Ovary (tissue), 9 donors: Measurements from ENCODE around the gene ATXN10. TPM values are rescaled to one million over a fixed set of nuclear protein-coding genes. Genes with fewer than 3 reads are reported as not detected.

ENCODE experiments used
- DNase-seq, 5 donors: peaks; one replicate each; pipeline ENCODE4 v3.0.0-alpha.2; 2019 to 2020
- H3K27ac ChIP-seq, 2 donors: fragments of 200-600 bp; one replicate each; pipeline versions ENCODE4 v1.5.1 to v1.8.0; 2019 to 2022
- H3K27me3 ChIP-seq: fragments of 200-600 bp; one replicate; pipeline ENCODE4 v1.8.0; 2022
- H3K36me3 ChIP-seq: fragments of 200-600 bp; sonication (generic); one replicate; pipeline ENCODE4 v1.5.1; 2019
- H3K4me1 ChIP-seq: one replicate; pipeline ENCODE4 v1.8.1; 2013; ENCODE audit warnings: mild to moderate bottlenecking, moderate library complexity; ENCODE audit not compliant: insufficient read depth
- H3K4me3 ChIP-seq: fragments of 200-600 bp; sonication (generic); one replicate; pipeline ENCODE4 v1.5.1; 2017
- H3K9me3 ChIP-seq, 2 donors: fragments of 200-600 bp in 1 of 2; sonication (generic) in 1 of 2; one replicate each; pipeline versions ENCODE4 v1.5.1 to v1.8.1; 2013 to 2019; ENCODE audit warnings: mild to moderate bottlenecking in 1 of 2, moderate library complexity in 1 of 2
- CTCF ChIP-seq, 3 donors: fragments of 450-650 bp in 2 of 3; fragments of 200-600 bp in 1 of 3; IDR thresholded peaks; one replicate each; pipeline versions ENCODE4 v1.5.1 to v1.8.0; 2016 to 2022; ENCODE audit warnings: antibody characterized with exemption in 3 of 3, mild to moderate bottlenecking in 1 of 3
- EP300 ChIP-seq: sonication (generic); formaldehyde crosslinking; IDR thresholded peaks from one replicate; pipeline ENCODE4 v1.6.1; 2017; ENCODE audit warnings: antibody characterized with exemption
- POLR2A ChIP-seq: fragments of 450-650 bp; IDR thresholded peaks from one replicate; pipeline ENCODE4 v1.6.1; 2017; ENCODE audit warnings: antibody characterized with exemption, mild to moderate bottlenecking, moderate library complexity
- WGBS, 3 donors: extraction: QIAGEN DNeasy Blood & Tissue Kit in 1 of 3; methylation state at CpG; one replicate each; pipeline versions ENCODE4 v1.1.5 to v1.1.7; 2013 to 2017; 5-methylcytosine and 5-hydroxymethylcytosine counted together
- intact Hi-C, 4 donors: fragments of 100-400 bp; cut with DNase I; formaldehyde crosslinking; loops; one replicate each; pipeline versions ENCODE4 v1.11.0 to v1.15.1; 2022 to 2023
- polyA plus RNA-seq, 2 donors: library from polyadenylated mRNA; stranded (reverse); fragments of 200-250 nt in 1 of 2; fragments of 350-450 nt in 1 of 2; fragmentation: Illumina TruSeq in 1 of 2; extraction: RNeasy Lipid Tissue Mini Kit (QIAGEN cat#74804) in 1 of 2; gene quantifications; one replicate each; pipeline ENCODE4 v1.2.3, GENCODE V29; 2013 to 2014
- total RNA-seq, 7 donors: library from RNA; depleted of rRNA in 2 of 7; stranded (reverse); fragments of >200 nt in 2 of 7; fragmentation: NEBNext Ultra II Directional in 3 of 7; extraction: Animal tissue kit (Norgen Biotek cat#: 25700) in 3 of 7; gene quantifications; one replicate each; pipeline versions ENCODE4 v1.1.0 to v1.2.4, GENCODE V29; 2016 to 2023
- donor health status: DM: no; HTN: no; CAD: no; lungs with moderate emphysema.
- donor health status: DM: no; HTN: no; CAD: no.
- donor health status: Bipolar disorder and iron deficiency.
- donor health status: DM: yes; HTN: yes; CAD: no.
- donor health status: DM: no; HTN: no; CAD: no.
- donor health status: DM: yes; HTN: yes; CAD: no.

ATXN10 gene
- total and polyA plus RNA-seq, 9 donors = 77.4 to 241 (median 175) TPM

- H3K27ac ChIP-seq = no peak overlapping the region
- no peaks in the 10 kb centered on the region for H3K27me3 ChIP-seq
- no peak for TF ChIP-seq POLR2A
- no peak for TF ChIP-seq CTCF (IDR thresholded peaks at IDR 0.05)
- no peak for TF ChIP-seq EP300
- H3K9me3 ChIP-seq = no peaks in the 10 kb centered on the region
- WGBS, 3 donors = 94 to 97% (median 95%) methylated on average over 7 of the region's 7 CpGs
- intact Hi-C loops = no loop called here
- DNase-seq = no peak
- peaks cover 11% of the 10 kb centered on the region for H3K4me1 ChIP-seq
- no peaks in the 10 kb centered on the region for H3K36me3 ChIP-seq
- H3K4me3 ChIP-seq = no peak overlapping the region
Measured at GRCh38 chr22:45870011-45870410, 198.4 kb downstream of the ATXN10 start.

DNA sequence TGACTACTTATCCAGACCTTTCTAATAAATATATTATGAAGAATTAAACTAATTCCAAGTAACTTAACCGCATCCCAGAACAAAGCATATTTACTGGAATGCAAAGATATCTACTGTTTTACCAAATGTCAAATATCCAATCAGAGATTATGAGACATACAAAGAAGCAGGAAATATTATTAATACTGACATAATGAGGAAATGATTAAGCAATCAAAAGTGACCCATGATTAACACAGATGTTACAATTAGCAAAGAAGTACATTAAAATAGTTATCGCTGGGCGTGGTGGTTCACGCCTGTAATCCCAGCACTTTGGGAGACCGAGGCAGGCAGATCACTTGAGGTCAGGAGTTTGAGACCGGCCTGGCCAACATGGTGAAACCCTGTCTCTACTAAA, 200.1 kb downstream of the ATXN10 start:
- DNase-seq = no peak
- Histone ChIP-seq H3K9me3 (no peaks in the 10 kb centered on the region), H3K4me1 (peaks cover 5% of the 10 kb centered on the region), H3K36me3 (no peaks in the 10 kb centered on the region), H3K4me3 (no peak overlapping the region), H3K27me3 (no peaks in the 10 kb centered on the region), H3K27ac (no peak overlapping the region)
- WGBS, 3 donors = 96 to 98% (median 97%) methylated on average over 6 of the region's 6 CpGs
- no peak for TF ChIP-seq EP300
- no peak for TF ChIP-seq CTCF (IDR thresholded peaks at IDR 0.05)
- TF ChIP-seq POLR2A = no peak
- intact Hi-C loops = no loop called here

DNA sequence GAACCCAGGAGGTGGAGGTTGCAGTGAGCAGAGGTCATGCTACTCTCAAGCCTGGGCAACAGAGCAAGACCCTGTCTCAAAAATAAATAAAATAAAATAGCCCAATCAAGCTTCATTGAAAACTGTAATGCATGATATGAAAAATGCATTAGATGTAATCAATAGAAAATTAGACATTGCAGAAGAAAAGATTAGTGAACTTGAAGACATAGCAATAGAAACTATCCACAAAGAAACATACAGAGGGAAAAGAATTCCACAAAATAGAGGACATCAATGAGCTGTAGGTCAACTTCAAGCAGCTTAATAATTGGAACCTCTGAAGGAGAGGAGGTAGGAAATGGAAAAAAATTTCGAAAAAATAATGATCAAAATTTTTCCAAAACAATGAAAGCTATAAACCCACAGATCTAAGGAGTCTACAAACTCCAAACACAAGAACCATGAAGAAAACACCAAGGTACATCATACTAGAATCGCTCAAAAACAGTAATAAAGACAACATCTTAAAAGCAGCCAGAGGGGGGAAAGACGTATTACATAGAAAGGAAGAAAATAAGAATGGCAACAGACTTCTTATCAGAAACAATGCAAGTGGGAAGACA, 201.1 kb downstream of the ATXN10 start:
- DNase-seq = no peak
- H3K9me3 ChIP-seq = no peaks in the 10 kb centered on the region
- 94 to 99% (median 98%) methylated on average over 3 of the region's 3 CpGs for WGBS, 3 donors
- TF ChIP-seq POLR2A (no peak), EP300 (no peak), CTCF (IDR thresholded peaks at IDR 0.05) (no peak)
- intact Hi-C loops = no loop called here
- no peak overlapping the region for H3K4me3 ChIP-seq
- no peak overlapping the region for H3K27ac ChIP-seq
- H3K27me3 ChIP-seq = no peaks in the 10 kb centered on the region
- no peaks in the 10 kb centered on the region for H3K36me3 ChIP-seq
- H3K4me1 ChIP-seq = no peaks in the 10 kb centered on the region

GRCh38 chr22:45876136-45877035, 204.8 kb downstream of the ATXN10 start:
- no peak overlapping the region for H3K4me3 ChIP-seq
- no peaks in the 10 kb centered on the region for H3K9me3 ChIP-seq
- no peak for TF ChIP-seq POLR2A
- no peak for TF ChIP-seq CTCF (IDR thresholded peaks at IDR 0.05)
- TF ChIP-seq EP300 = no peak
- H3K27me3 ChIP-seq = no peaks in the 10 kb centered on the region
- peak in 3 of 5 donors; percentile 7 to 31 (median 13) for DNase-seq
- 90 to 94% (median 90%) methylated on average over 25 to 26 of the region's 26 CpGs for WGBS, 3 donors
- no peaks in the 10 kb centered on the region for H3K4me1 ChIP-seq
- intact Hi-C loops = no loop called here
- H3K36me3 ChIP-seq = no peaks in the 10 kb centered on the region
- no peak overlapping the region for H3K27ac ChIP-seq
